IMR-90 (cell line): ENCODE data around the gene STRIP1. TPM values are rescaled to one million over a fixed set of nuclear protein-coding genes. Genes with fewer than 3 reads are reported as not detected.

Experiments
- ATAC-seq: fragments of 200-7000 bp; cut with Tn5 transposase; 2 replicates; pipeline ENCODE4 v1.9.1; 2020; ENCODE audit warnings: low read depth, mild to moderate bottlenecking, moderate library complexity
- BruUV-seq: library from RNA; stranded (reverse); fragments of 400-500 nt; replicated peaks from 2 replicates; lab custom pipeline; 2021; lab: Mats Ljungman, UMichigan
- CTCF ChIA-PET: fragments of 300-600 bp; formaldehyde crosslinking; extraction: SDS; loops from one replicate; lab custom pipeline; 2021; ENCODE audit warnings: antibody characterized with exemption; lab: Yijun Ruan, JAX
- POLR2A ChIA-PET: fragments of 300-600 bp; sonication (Branson Sonifier 250); formaldehyde crosslinking; loops from one replicate; lab custom pipeline; 2022; ENCODE audit warnings: antibody characterized with exemption; ENCODE audit not compliant: unreplicated experiment; lab: Charles Lee
- DNase-seq: peaks from one replicate; pipeline ENCODE4 v3.0.0; 2013
- H2AFZ ChIP-seq: replicated peaks from 2 replicates; pipeline ENCODE3; 2013; ENCODE audit warnings: low read length, mild to moderate bottlenecking; ENCODE audit not compliant: poor library complexity
- H2AK5ac ChIP-seq: 2 replicates; pipeline ENCODE4 v1.6.1; 2013; ENCODE audit warnings: low read depth, low read length, inconsistent platforms
- H2AK9ac ChIP-seq: replicated peaks from 2 replicates; pipeline ENCODE3; 2013; ENCODE audit warnings: mild to moderate bottlenecking, low read depth, low read length, moderate library complexity; ENCODE audit not compliant: poor library complexity
- H2BK120ac ChIP-seq: 2 replicates; pipeline ENCODE4 v1.6.1; 2013; ENCODE audit warnings: low read depth, low read length, inconsistent platforms
- H2BK15ac ChIP-seq: 3 replicates; pipeline ENCODE4 v1.6.1; 2013; ENCODE audit warnings: low read depth, low read length, inconsistent platforms
- H2BK20ac ChIP-seq: 2 replicates; pipeline ENCODE4 v1.6.1; 2013; ENCODE audit warnings: low read depth, mild to moderate bottlenecking, inconsistent platforms, low read length, moderate library complexity
- H2BK5ac ChIP-seq: 2 replicates; pipeline ENCODE4 v1.6.1; 2013; ENCODE audit warnings: mild to moderate bottlenecking, low read depth, low read length, inconsistent platforms; ENCODE audit not compliant: poor library complexity, severe bottlenecking
- H3K14ac ChIP-seq: replicated peaks from 2 replicates; pipeline ENCODE4 v1.6.1; 2013; ENCODE audit warnings: low read depth, low read length, inconsistent platforms
- H3K18ac ChIP-seq: 2 replicates; pipeline ENCODE4 v1.6.1; 2013; ENCODE audit warnings: low read depth, low read length, control low read depth
- H3K23ac ChIP-seq: 2 replicates; pipeline ENCODE4 v1.6.1; 2013; ENCODE audit warnings: low read depth, low read length, inconsistent platforms
- H3K27ac ChIP-seq: 2 replicates; pipeline ENCODE4 v1.5.1; 2013; ENCODE audit warnings: mild to moderate bottlenecking, control low read depth, low read length; ENCODE audit not compliant: insufficient read depth
- H3K27me3 ChIP-seq: 2 replicates; pipeline ENCODE4 v1.6.1; 2013; ENCODE audit warnings: low read length; ENCODE audit not compliant: control insufficient read depth, insufficient read depth
- H3K36me3 ChIP-seq: 2 replicates; pipeline ENCODE4 v1.6.1; 2013; ENCODE audit warnings: low read length, mixed read lengths; ENCODE audit not compliant: control insufficient read depth, insufficient read depth
- H3K4ac ChIP-seq: 2 replicates; pipeline ENCODE4 v1.6.1; 2013; ENCODE audit warnings: low read depth, low read length, inconsistent platforms
- H3K4me1 ChIP-seq: 2 replicates; pipeline ENCODE4 v1.6.1; 2013; ENCODE audit warnings: low read length, mixed read lengths; ENCODE audit not compliant: control insufficient read depth, insufficient read depth
- H3K4me2 ChIP-seq: 2 replicates; pipeline ENCODE4 v1.6.1; 2013; ENCODE audit warnings: low read depth, mild to moderate bottlenecking, control low read depth, low read length, moderate library complexity
- H3K4me3 ChIP-seq: 2 replicates; pipeline ENCODE4 v1.5.1; 2013; ENCODE audit warnings: low read depth, mild to moderate bottlenecking, control low read depth, low read length, moderate library complexity; ENCODE audit not compliant: insufficient read depth
- H3K56ac ChIP-seq: 2 replicates; pipeline ENCODE4 v1.6.1; 2013; ENCODE audit warnings: low read length, inconsistent platforms; ENCODE audit not compliant: insufficient read depth; ENCODE audit errors: extremely low read depth
- H3K79me1 ChIP-seq, 2 experiments: 2 replicates each; pipeline ENCODE4 v1.6.1; 2013; ENCODE audit warnings: low read length in 2 of 2, inconsistent platforms in 1 of 2, low read depth in 1 of 2
- H3K9ac ChIP-seq: 2 replicates; pipeline ENCODE4 v1.6.1; 2013; ENCODE audit warnings: low read depth, low read length, control low read depth
- H3K9me1 ChIP-seq: 2 replicates; pipeline ENCODE4 v1.6.1; 2013; ENCODE audit warnings: low read length, inconsistent platforms; ENCODE audit not compliant: insufficient read depth
- H3K9me3 ChIP-seq: 2 replicates; pipeline ENCODE4 v1.6.1; 2013; ENCODE audit warnings: low read length; ENCODE audit not compliant: control insufficient read depth, insufficient read depth
- H4K20me1 ChIP-seq: 2 replicates; pipeline ENCODE4 v1.6.1; 2013; ENCODE audit warnings: low read length, inconsistent platforms; ENCODE audit not compliant: insufficient read depth
- H4K5ac ChIP-seq: 2 replicates; pipeline ENCODE4 v1.6.1; 2013; ENCODE audit warnings: mild to moderate bottlenecking, low read depth, low read length, control low read depth
- H4K8ac ChIP-seq, 2 experiments: 2 replicates each; pipeline ENCODE4 v1.6.1; 2013; ENCODE audit warnings: low read depth in 2 of 2, low read length in 2 of 2, control low read depth in 1 of 2, inconsistent platforms in 1 of 2
- H4K91ac ChIP-seq: 2 replicates; pipeline ENCODE4 v1.6.1; 2013; ENCODE audit warnings: low read depth, low read length, inconsistent platforms; ENCODE audit not compliant: insufficient read depth
- CEBPB ChIP-seq: IDR thresholded peaks from 2 replicates; pipeline ENCODE4 v1.6.1; 2012; ENCODE audit warnings: low read depth, low read length, improper control_type of control experiment
- CTCF ChIP-seq: conservative IDR thresholded peaks from 2 replicates; pipeline ENCODE4 v1.5.1; 2012; ENCODE audit warnings: mild to moderate bottlenecking, low read depth, low read length, improper control_type of control experiment
- FOS ChIP-seq: fragments of 150-350 bp; IDR thresholded peaks from 2 replicates; pipeline ENCODE4 v1.6.1; 2016; ENCODE audit warnings: low read depth, low read length
- MAFK ChIP-seq: IDR thresholded peaks from 2 replicates; pipeline ENCODE4 v1.6.1; 2012; ENCODE audit warnings: low read depth, low read length, improper control_type of control experiment
- MAZ ChIP-seq: IDR thresholded peaks from 2 replicates; pipeline ENCODE4 v1.6.1; 2012; ENCODE audit warnings: low read depth, mild to moderate bottlenecking, low read length, improper control_type of control experiment, moderate library complexity, borderline replicate concordance
- NFE2L2 ChIP-seq: fragments of 150-350 bp; IDR thresholded peaks from 2 replicates; pipeline ENCODE4 v1.6.1; 2016; ENCODE audit warnings: low read depth, mild to moderate bottlenecking, low read length
- POLR2A ChIP-seq: IDR thresholded peaks from 2 replicates; pipeline ENCODE4 v1.6.1; 2012; ENCODE audit warnings: mild to moderate bottlenecking, low read depth, low read length
- RCOR1 ChIP-seq: IDR thresholded peaks from 2 replicates; pipeline ENCODE4 v1.6.1; 2012; ENCODE audit warnings: mild to moderate bottlenecking, low read length, improper control_type of control experiment; ENCODE audit not compliant: insufficient replicate concordance
- WGBS, 2 experiments: methylation state at CpG; one replicate each; pipeline versions ENCODE4 v1.1.5 to v1.1.7; 2013; ENCODE audit warnings: missing lambda C conversion rate in 2 of 2; ENCODE audit not compliant: insufficient read length in 1 of 2; ENCODE audit errors: extremely low coverage in 2 of 2; 5-methylcytosine and 5-hydroxymethylcytosine counted together
- dilution Hi-C: fragments of 300-500 bp; cut with HindIII; formaldehyde crosslinking; loops from one replicate; pipeline ENCODE4 v1.14.3; 2018; ENCODE audit warnings: low sequenced_read_pairs; ENCODE audit not compliant: unreplicated experiment
- in situ Hi-C: fragments of 300-500 bp; cut with MboI; formaldehyde crosslinking; loops from 3 replicates; pipeline ENCODE4 v1.14.3; 2019; ENCODE audit warnings: low sequenced_read_pairs, inconsistent platforms, mixed read lengths
- intact Hi-C: fragments of 100-400 bp; cut with micrococcal nuclease; formaldehyde crosslinking; loops from 2 replicates; pipeline ENCODE4 v1.10.0; 2022
- polyA plus RNA-seq, 3 experiments: library from polyadenylated mRNA; depleted of rRNA; stranded (reverse); fragments of >200 nt; gene quantifications; 2 replicates each; pipeline ENCODE4 v1.2.3, GENCODE V29; 2012; ENCODE audit warnings: low replicate concordance in 1 of 3
- total RNA-seq: library from RNA; depleted of rRNA; stranded (reverse); fragments of >200 nt; gene quantifications from 2 replicates; pipeline ENCODE4 v1.2.3, GENCODE V29; 2012
- TF ChIP-seq, protein P1 (sequence below): fragments of 150-350 bp; IDR thresholded peaks from 2 replicates; pipeline ENCODE4 v1.6.1; 2016; ENCODE audit warnings: low read depth, mild to moderate bottlenecking, low read length, moderate library complexity, borderline replicate concordance

The STRIP1 gene
- total and polyA plus RNA-seq, 2 of the 4 experiments (the other 2 are of a cell fraction): 30.4 to 33.5 TPM

- Histone ChIP-seq H2BK120ac (no peak overlapping the region; the same call in 1 of the 2 replicates), H3K23ac (peak overlapping the region; percentile 89), H3K27ac (peak overlapping the region; percentile 91), H3K14ac (peak overlapping the region; percentile 88; the same call in 1 of the 2 replicates), H3K4me2 (peak overlapping the region; percentile 100), H2AFZ (peak overlapping the region; percentile 97), H3K4me1 (peaks cover 14% of the 10 kb centered on the region), H4K91ac (peak overlapping the region; percentile 41), H3K4ac (peak overlapping the region; percentile 76), H4K20me1 (peaks cover 37% of the 10 kb centered on the region), H3K27me3 (no peaks in the 10 kb centered on the region), H3K4me3 (peak overlapping the region; percentile 63), H2BK5ac (peak overlapping the region; percentile 89), H2AK5ac (peak overlapping the region; percentile 70), H3K9ac (peak overlapping the region; percentile 96), H3K9me1 (peaks cover 15% of the 10 kb centered on the region), H2AK9ac (peak overlapping the region; percentile 91), H3K18ac (peak overlapping the region; percentile 14; the same call in 1 of the 2 replicates), H4K5ac (peak overlapping the region; percentile 36), H3K56ac (peak overlapping the region; percentile 74), H3K36me3 (no peaks in the 10 kb centered on the region; the same call in 1 of the 2 replicates), H3K9me3 (no peaks in the 10 kb centered on the region), H2BK20ac (no peak overlapping the region), H3K79me1 (peaks cover 15 to 52% of the 10 kb centered on the region in 2 experiments; a peak in 3 of 4 replicates), H4K8ac (peak overlapping the region; percentile 32 to 54; a peak in 2 of 4 replicates), H2BK15ac (no peak overlapping the region; the same call in 2 of the 3 replicates)
- intact Hi-C loops: loop anchor here (1.0 to 2.0 kb wide), 4 partner anchors 18 to 341 kb away; partner anchors contain the start of gene CSF1
- in situ Hi-C loops: loop anchor here (5.0 kb wide), 2 partner anchors 208 to 438 kb away; partner anchors contain the start of gene GNAI3
- BruUV-seq: no TSS peak
- TF ChIP-seq FOS (no peak), MAFK (no peak), RCOR1 (no peak), NFE2L2 (no peak), CTCF (no peak), CEBPB (no peak), MAZ (no peak), POLR2A (no peak; the same call in 1 of the 2 replicates)
- TF ChIP-seq, protein P1, sequence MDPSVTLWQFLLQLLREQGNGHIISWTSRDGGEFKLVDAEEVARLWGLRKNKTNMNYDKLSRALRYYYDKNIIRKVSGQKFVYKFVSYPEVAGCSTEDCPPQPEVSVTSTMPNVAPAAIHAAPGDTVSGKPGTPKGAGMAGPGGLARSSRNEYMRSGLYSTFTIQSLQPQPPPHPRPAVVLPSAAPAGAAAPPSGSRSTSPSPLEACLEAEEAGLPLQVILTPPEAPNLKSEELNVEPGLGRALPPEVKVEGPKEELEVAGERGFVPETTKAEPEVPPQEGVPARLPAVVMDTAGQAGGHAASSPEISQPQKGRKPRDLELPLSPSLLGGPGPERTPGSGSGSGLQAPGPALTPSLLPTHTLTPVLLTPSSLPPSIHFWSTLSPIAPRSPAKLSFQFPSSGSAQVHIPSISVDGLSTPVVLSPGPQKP: no peak
- DNase-seq (no peak), ATAC-seq (peak; percentile 4)
- ChIA-PET CTCF (interaction anchor here (0.6 to 3.6 kb wide), 23 partner anchors 8 to 439 kb away, joined by 3 to 69 read pairs (median 8); partner anchors contain the start of gene GSTM4), POLR2A (interaction anchor here (0.6 kb wide), 2 partner anchors 28 to 437 kb away, joined by 5 to 18 read pairs; partner anchors contain the start of gene GNAI3)
- dilution Hi-C loops: no loop called here
- 0% methylated on average over 9 of the region's 22 CpGs; no CpG with 5 or more reads in 1 of the 2 experiments for WGBS, 2 experiments
These were observed 49.0 kb upstream of the STRIP1 start for GRCh38 chr1:109985247-109986053.
